ENCODE measurements around the gene EPN2. TPM values are rescaled to one million over a fixed set of nuclear protein-coding genes. Genes with fewer than 3 reads are reported as not detected.

Gene EPN2
- total RNA-seq, 1 donor: 18.1 TPM

DNA sequence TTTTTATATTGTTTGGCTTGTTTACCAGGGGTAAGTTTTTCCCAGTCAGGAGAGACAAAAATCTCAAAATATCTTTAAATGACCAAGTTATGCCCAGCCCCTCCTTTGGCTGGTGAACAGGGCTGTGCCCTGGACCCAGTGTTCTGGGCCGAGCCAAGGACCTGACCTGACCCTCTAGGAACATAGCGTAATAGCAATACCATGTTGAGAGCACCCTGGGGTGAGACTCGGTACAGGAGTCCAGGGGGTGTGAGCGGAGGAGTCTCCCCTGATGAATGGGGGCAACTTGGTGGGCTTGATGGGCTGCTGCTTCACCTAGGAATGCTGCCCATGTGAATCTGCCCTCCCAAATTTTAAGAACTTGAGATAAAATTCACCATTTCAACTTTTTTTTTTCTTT is 77.9 kb downstream of the EPN2 start:
- H4K20me1 ChIP-seq (ENCODE audit: insufficient read depth, low read length): no peaks in the 10 kb centered on the region
- H3K4me1 ChIP-seq (ENCODE audit: insufficient read depth, low read length): peaks cover 14% of the 10 kb centered on the region
- H3K36me3 ChIP-seq (ENCODE audit: insufficient read depth, low read length): peaks cover 32% of the 10 kb centered on the region
- no peak overlapping the region for H2AFZ ChIP-seq (ENCODE audit: low read length)
- H3K4me2 ChIP-seq (ENCODE audit: insufficient read depth, low read length): no peak overlapping the region
- TF ChIP-seq, protein P1, sequence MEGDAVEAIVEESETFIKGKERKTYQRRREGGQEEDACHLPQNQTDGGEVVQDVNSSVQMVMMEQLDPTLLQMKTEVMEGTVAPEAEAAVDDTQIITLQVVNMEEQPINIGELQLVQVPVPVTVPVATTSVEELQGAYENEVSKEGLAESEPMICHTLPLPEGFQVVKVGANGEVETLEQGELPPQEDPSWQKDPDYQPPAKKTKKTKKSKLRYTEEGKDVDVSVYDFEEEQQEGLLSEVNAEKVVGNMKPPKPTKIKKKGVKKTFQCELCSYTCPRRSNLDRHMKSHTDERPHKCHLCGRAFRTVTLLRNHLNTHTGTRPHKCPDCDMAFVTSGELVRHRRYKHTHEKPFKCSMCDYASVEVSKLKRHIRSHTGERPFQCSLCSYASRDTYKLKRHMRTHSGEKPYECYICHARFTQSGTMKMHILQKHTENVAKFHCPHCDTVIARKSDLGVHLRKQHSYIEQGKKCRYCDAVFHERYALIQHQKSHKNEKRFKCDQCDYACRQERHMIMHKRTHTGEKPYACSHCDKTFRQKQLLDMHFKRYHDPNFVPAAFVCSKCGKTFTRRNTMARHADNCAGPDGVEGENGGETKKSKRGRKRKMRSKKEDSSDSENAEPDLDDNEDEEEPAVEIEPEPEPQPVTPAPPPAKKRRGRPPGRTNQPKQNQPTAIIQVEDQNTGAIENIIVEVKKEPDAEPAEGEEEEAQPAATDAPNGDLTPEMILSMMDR (IDR thresholded peaks at IDR 0.05; ENCODE audit: extremely low read depth, low read depth, low read length): no peak
- H3K79me2 ChIP-seq (ENCODE audit: insufficient read depth, low read length): peaks cover under 1% of the 10 kb centered on the region
- no peak for DNase-seq (ENCODE audit: insufficient read length, low spot score, missing footprints)
- H3K4me3 ChIP-seq (ENCODE audit: insufficient read depth, low read length): no peak overlapping the region
- H3K9me3 ChIP-seq (ENCODE audit: low read depth, low read length): no peaks in the 10 kb centered on the region
- no peaks in the 10 kb centered on the region for H3K27me3 ChIP-seq (ENCODE audit: insufficient read depth, low read length)
- H3K27ac ChIP-seq (ENCODE audit: low read depth, low read length): no peak overlapping the region

DNA sequence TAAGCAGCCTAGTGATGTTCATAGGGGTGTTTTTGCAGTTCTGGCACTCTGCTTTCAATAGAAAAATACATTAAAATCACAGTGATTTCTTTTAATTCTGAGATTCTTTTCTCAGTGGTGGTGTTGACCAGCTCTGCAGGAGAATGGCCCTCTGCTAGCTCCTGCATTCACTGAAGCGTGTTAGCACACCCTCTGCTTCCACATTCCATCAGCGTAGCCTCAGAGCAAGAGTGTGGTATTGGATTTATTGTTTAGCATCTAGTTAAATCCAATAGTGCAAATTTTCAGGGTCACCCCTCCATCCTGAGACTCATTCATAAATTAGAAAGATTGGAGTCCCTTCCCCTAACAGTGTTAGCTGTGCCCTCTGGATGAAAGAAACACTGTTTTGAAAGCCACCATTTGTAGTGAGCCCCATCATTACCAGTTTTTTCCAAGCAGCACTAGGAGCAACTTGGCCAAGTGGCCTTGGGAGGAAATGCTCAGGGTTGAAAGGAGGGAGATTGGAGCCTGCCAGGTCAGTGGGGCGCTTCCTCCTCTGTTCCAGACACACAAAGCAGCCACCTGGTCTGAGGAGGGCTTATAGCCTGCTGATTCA is 79.7 kb downstream of the EPN2 start:
- Histone ChIP-seq H2AFZ (ENCODE audit: low read length) (no peak overlapping the region), H3K36me3 (ENCODE audit: insufficient read depth, low read length) (peaks cover 37% of the 10 kb centered on the region), H4K20me1 (ENCODE audit: insufficient read depth, low read length) (no peaks in the 10 kb centered on the region), H3K27ac (ENCODE audit: low read depth, low read length) (no peak overlapping the region), H3K4me2 (ENCODE audit: insufficient read depth, low read length) (no peak overlapping the region), H3K9me3 (ENCODE audit: low read depth, low read length) (no peaks in the 10 kb centered on the region), H3K79me2 (ENCODE audit: insufficient read depth, low read length) (no peaks in the 10 kb centered on the region), H3K4me3 (ENCODE audit: insufficient read depth, low read length) (no peak overlapping the region), H3K27me3 (ENCODE audit: insufficient read depth, low read length) (no peaks in the 10 kb centered on the region), H3K4me1 (ENCODE audit: insufficient read depth, low read length) (peaks cover 4% of the 10 kb centered on the region)
- no peak for DNase-seq (ENCODE audit: insufficient read length, low spot score, missing footprints)
- TF ChIP-seq, protein P1 (IDR thresholded peaks at IDR 0.05; ENCODE audit: extremely low read depth, low read depth, low read length): no peak

DNA sequence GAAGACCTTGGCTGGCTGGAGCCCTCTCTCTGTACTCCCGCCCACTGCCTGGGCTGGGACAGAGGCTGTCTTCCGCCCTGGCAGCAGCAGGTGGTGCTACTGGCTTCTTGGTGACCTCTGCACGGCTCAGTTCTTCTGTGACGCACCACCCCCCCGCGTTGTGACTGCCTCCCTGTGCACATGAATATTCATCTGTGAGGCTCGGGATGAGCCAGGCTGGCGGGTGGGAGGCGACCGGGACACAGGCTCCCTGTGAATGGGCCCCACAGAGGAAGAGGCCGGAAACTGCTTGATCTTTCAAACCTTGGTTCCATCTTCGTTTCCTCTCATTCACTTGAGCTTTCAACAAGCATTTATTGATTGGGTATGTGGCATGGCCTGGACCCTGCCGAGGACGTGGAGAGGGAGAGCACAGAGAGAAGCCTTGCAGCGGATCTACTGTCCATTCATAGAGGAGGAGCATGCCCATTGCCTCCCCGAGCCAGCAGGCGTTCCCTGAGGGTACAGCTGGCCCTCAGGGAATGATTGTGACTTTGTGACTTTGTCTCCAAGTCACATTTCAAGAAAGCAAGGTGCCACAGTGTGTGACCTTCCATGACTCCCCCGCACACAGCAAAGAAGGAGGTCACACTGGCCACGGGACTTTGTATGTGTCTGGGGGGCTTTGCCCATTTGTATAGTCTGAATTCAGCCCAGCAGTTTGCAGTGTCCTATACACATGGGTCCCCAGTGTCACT is 80.4 kb downstream of the EPN2 start:
- Histone ChIP-seq H3K9me3 (ENCODE audit: low read depth, low read length) (no peaks in the 10 kb centered on the region), H3K27me3 (ENCODE audit: insufficient read depth, low read length) (no peaks in the 10 kb centered on the region), H3K79me2 (ENCODE audit: insufficient read depth, low read length) (no peaks in the 10 kb centered on the region), H3K4me3 (ENCODE audit: insufficient read depth, low read length) (no peak overlapping the region), H3K27ac (ENCODE audit: low read depth, low read length) (no peak overlapping the region), H2AFZ (ENCODE audit: low read length) (no peak overlapping the region), H3K4me1 (ENCODE audit: insufficient read depth, low read length) (no peaks in the 10 kb centered on the region), H3K4me2 (ENCODE audit: insufficient read depth, low read length) (no peak overlapping the region), H4K20me1 (ENCODE audit: insufficient read depth, low read length) (no peaks in the 10 kb centered on the region), H3K36me3 (ENCODE audit: insufficient read depth, low read length) (peaks cover 33% of the 10 kb centered on the region)
- peak; percentile 83 for DNase-seq (ENCODE audit: insufficient read length, low spot score, missing footprints)
- TF ChIP-seq, protein P1 (IDR thresholded peaks at IDR 0.05; ENCODE audit: extremely low read depth, low read depth, low read length): no peak

DNA sequence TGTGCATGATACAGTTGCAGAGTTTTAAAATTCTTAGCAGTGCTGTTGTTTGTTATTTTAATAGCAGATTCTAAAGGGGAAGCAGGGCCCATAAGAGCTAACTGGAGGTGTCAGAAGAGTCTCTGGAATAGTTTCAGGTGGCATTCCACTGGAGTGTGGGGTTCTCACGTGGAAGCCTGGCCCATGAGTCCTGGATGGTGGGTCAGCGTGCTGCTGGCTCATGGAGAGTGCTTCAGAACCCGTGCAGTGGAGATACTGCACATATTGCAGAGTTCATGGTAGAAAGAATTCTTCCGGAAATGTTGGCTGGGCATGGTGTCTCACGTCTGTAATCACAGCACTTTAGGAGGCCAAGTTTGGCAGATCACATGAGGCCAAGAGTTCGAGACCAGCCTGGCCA is 81.4 kb downstream of the EPN2 start:
- DNase-seq (ENCODE audit: insufficient read length, low spot score, missing footprints): no peak
- no peak overlapping the region for H3K4me3 ChIP-seq (ENCODE audit: insufficient read depth, low read length)
- H3K36me3 ChIP-seq (ENCODE audit: insufficient read depth, low read length): peaks cover 24% of the 10 kb centered on the region
- no peak overlapping the region for H3K4me2 ChIP-seq (ENCODE audit: insufficient read depth, low read length)
- no peaks in the 10 kb centered on the region for H3K27me3 ChIP-seq (ENCODE audit: insufficient read depth, low read length)
- no peaks in the 10 kb centered on the region for H3K9me3 ChIP-seq (ENCODE audit: low read depth, low read length)
- H3K27ac ChIP-seq (ENCODE audit: low read depth, low read length): no peak overlapping the region
- no peak overlapping the region for H2AFZ ChIP-seq (ENCODE audit: low read length)
- H3K4me1 ChIP-seq (ENCODE audit: insufficient read depth, low read length): no peaks in the 10 kb centered on the region
- H3K79me2 ChIP-seq (ENCODE audit: insufficient read depth, low read length): no peaks in the 10 kb centered on the region
- TF ChIP-seq, protein P1 (IDR thresholded peaks at IDR 0.05; ENCODE audit: extremely low read depth, low read depth, low read length): no peak
- no peaks in the 10 kb centered on the region for H4K20me1 ChIP-seq (ENCODE audit: insufficient read depth, low read length)

Measured in osteoblast (primary cell).